GM20431 (cell line): ENCODE measurements around the gene CYBA.
"Not testable (repeated sequence)": the region's sequence is repeated elsewhere in the genome, so short reads cannot be mapped to it uniquely, and the experiment has no call there.

ENCODE experiments used
- in situ Hi-C: fragments of 300-500 bp; cut with MseI, MboI; formaldehyde crosslinking; loops from one replicate; pipeline ENCODE4 v1.15.0; 2020; ENCODE audit warnings: low sequenced_read_pairs; ENCODE audit not compliant: unreplicated experiment

CYBA gene

DNA sequence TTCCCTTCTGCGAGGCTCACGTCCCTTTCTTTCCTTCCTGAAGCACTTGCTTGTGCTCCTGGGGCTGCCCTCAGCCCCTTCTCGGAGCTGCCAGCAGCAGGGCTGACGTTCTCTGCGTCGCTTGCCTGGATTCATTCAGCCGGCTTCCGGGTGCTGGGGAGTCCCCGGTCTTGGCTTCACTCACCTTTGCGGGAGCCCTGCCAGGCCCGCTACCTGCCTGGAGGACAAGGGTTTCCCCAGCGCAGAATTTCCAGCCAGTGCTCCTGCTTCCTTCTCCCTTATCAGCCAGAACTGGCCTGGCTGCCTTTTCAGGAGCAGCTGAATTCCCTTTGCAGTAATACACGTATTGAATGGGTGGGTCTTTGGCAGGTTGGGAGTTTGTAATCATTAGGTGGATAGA is 34.5 kb downstream of the CYBA start:
- in situ Hi-C loops, result no loop called here

DNA sequence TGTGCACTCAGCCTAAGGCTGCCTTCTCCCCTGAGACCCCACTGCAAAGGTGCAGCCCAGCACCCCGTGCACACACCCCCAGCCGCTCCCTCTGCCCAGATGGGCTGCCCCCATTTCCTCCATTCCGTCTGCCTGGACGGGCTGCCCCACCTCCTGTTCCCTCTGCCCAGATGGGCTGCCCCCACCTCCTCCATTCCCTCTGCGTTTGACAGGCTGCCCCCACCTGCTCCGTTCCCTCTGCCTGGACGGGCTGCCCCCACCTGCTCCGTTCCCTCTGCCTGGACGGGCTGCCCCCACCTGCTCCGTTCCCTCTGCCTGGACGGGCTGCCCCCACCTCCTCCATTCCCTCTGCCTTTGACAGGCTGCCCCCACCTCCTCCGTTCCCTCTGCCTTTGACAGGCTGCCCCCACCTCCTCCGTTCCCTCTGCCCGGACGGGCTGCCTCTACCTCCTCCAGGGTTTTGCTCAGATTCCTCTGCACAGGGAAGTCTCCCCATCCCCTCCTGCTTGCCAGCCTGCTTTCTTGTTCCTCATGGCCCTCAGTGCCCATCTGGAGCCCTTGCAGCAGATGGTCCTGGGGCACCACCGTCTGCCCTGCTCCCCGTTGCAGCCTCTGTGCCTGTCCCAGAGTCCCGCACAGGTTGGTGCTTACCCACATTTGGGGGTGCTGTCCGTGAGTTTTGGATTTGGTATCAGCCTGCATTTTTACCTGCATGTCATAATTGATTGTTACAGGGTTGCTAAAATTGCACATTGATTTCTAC is 35.9 kb downstream of the CYBA start:
- in situ Hi-C loops, result no loop called here

DNA sequence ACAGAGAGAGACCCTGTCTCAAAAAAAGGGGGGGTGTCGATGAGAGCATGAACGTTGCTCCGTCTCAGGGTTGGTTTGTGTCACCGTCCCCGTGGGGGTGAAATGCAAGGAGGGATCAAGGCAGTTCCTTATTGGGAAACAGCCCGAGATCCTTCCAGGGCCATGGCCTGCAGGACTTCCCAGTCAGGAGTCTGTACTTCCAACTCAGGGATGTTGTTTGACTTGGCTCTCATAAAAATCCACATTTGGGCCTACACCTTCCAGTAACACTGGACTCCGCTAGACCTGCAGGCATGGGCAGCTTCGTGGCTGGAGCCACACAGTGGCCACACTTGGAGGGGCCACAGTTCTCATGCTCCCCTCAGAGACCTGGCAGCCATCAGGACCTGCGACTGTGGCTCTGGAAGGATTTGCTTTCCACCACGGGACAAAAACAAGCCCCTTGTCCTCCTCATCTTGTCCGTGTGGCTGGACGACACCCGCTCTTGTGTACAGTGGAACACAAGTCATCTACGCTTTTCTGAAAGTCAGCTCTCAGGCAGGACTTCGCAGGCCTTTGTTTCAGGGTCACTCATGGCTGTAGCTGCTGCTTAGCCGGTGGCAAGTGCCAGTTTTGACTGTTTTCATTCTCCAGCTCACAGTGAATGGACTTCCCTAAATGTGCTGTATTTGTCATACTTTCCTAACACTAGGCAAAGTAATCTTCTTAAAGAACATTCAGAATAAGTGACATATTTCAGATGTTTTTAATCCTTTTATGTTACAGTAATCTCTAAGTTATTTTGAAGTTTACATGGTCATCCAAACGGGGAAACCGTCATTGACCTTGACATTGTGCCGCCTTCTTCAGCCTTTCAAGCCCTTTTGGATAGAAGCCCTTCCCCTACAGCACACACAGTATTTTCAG is 36.7 kb downstream of the CYBA start:
- in situ Hi-C loops, result no loop called here

DNA sequence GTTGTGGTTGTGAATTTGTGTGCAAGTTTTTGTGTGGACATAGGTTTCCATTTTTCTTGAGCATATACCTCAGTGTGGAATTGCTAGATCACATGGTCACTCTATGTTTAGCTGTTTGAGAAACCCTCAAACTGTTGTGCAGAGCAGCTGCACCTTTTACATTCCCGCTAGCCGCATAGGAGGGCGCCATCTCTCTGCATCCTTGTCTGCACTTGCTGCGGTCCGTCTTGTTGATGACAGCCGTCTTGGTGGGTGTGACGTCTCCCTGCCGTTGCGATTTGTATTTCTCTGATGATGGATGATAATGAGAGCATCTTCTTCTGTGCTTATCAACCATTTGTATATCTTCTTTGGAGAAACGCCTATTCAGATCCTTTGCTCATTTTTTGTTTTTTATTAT is 37.6 kb downstream of the CYBA start:
- in situ Hi-C loops, result no loop called here

DNA sequence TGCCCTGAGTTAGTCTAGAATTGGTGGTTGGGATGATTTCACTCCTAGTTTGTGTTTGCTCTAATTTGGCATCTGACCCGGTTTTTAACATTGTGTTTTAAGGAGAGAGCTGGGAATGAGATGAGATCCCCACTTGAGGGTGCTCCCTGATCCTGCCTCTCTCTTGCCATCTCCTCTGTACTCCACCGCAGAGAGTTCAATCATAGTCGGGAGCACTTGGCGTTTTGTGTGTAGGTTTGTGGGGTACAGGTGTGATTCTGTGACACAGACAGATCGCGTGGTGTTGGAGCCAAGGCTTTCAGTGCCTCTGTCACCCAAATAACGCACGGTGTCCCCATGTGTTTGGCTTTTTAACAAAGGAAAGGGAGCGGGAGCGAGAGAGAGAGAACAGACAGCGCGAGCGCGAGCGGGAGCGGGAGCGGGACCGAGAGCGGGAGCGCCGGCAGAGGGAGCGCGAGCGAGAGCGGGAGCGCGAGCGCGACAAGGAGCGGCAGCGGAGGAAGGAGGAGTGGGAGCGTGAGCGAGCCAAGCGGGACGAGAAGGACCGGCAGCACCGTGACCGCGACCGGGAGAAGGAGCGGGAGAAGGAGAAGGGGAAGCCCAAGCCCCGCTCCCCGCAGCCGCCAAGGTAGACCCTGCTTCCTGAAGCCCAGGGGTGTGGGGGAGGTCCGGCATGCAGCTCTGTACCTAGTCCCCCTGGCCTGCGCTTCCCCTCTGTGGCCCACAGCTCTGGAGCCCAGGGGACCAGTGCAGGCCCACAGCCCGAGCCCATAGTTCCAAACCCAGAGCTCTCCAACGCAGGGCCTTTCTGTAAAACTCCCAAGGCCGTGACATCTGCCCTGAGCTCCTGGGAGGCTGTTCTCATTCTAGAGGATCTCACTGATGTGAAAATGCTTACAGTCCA is 39.7 kb downstream of the CYBA start:
- in situ Hi-C loops, result no loop called here

DNA sequence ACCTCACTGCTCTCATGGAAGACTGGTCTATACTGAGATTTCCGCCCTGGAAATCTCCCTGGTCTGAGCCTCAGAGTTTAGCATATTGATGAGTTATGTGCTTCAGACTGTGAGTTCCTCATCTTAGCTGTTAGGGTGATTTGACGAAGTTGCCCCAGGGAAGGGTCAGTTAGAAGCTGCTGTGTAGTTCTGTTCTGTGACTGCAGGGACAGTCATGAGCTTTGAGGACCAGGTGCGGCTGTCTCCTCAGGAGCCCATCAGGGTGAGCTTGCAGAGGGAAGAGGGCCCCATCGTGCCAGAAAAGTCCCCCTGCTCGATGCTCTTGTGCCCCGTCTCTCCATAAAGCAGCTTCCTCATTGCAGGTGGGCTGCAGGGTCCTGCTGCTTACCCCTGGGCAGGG is 40.8 kb downstream of the CYBA start:
- in situ Hi-C loops, result no loop called here

DNA sequence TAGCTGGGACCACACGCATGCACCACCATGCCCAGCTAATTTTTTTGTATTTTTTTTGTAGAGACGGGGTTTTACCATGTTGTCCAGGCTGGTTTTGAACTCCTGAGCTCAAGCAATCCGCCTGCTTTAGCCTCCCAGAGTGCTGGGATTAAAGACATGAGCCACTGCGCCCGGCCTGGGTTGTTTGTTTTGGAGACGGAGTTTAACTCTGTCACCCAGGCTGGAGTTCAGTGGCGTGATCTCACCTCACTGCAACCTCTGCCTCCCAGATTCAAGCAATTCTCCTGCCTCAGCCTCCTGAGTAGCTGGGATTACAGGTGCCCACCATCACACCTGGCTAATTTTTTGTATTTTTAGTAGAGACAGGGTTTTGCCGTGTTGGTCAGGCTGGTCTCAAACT is 41.4 kb downstream of the CYBA start:
- in situ Hi-C loops, result not testable (repeated sequence)

DNA sequence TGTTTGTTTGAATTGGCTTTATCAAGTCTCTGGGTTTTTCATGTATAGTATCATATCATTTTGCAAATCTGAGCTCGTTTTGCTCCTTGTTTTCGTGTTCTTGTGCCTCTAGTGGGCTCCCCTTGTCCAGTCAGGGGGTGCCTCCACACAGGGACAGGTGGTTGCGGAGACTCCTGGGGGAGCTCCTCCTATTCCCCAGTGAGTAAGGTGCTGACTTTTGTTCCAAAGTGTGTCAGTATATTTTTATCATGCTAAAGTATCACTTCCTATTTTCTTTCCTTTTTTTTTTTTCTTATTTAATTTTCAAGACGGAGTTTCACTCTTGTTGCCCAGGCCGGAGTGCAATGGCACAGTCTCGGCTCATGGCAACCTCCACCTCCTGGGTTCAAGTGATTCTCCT is 42.8 kb downstream of the CYBA start:
- in situ Hi-C loops, result no loop called here

DNA sequence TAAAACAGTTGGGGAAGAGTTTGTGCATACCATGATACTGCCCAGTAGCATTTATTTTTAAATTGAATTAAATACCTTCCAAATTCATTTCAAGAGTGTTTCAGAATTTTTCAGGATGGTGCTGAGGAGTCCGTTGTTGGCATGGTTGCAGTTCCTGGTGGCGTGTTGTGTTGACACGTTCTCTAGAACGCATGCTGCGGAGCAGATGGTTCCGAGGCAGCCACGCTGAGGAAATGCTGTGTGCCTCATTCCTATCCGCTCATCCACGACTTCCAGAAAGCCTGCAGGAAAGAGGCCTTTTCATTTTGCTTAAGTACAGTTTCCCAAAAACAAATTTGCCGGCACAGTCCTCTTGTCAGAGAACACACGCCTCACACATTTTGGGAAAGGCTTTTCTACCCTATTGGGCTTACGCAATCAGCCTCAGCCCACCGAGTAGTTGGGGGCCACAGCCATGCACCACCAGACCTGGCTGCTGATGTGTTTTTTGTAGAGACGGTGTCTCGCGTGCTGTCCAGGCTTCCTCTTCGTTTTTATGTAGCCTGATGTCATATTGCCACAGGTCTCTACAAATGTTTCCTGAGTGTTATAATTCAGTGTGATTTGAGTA is 44.6 kb downstream of the CYBA start:
- in situ Hi-C loops, result no loop called here

DNA sequence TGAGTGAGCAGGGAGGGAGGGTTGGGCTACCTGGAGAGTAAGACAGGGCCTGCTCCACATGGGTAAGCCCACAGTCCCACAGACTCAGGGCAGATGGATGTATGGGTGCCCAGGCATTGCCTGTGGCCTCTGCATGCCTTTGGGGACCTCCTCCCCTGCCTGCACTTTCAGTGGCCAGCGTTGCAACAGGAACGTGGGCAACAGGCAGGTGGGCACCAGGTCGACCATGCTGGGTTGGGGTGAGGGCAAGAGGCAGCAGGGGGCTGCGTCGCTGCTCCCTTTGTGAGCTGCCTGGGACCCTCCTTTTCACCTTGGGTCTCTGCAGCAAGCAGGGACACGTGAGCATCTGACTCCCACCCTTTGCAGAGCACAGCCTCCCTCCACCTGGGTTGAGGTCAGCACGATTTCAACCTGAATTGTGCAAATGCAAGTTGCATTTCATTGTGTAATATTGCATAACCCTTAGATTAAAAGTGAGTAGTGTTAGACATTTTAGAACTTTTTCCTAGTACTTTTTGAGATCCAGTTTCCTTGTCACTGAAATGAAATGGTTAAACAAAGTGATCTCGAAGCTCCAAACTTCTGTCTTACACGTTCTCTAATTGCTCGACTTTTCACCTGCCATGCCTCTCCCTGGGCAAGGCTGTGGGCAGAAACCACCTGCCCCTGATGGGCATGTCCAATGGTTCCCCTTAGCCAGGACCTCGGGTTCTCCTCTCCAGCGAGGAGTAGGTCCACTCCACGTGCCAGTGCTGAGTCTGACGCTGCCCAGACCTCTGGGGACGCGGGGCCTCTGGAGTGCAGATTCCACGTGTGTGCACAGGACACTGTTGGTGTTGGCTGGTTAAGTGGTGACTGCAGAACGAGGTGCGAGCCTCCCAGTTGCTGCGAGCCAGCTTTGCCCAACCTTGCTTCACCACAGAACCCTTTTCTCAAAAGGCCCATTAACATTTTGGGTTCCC is 45.4 kb downstream of the CYBA start:
- in situ Hi-C loops, result no loop called here

DNA sequence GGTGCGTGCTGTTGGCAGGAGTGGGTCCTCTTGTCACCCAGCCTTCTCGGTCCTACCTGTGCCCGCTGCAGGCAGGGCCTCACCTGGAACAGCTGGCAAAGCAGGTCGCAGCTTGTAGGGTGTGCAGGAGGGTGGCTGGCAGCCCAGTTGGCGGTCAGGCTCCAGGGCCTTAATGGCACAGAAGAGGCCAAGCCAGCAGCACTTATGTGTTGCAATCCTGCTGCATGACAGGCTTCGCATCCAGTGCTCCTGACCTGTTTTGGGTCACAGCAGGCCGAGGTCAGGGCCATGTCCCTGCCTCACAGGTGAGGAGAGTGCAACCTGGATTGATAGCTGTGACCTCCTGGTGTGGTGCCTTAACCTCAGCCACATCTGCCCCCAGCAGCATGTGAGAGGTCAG is 48.8 kb downstream of the CYBA start:
- in situ Hi-C loops, result no loop called here

DNA sequence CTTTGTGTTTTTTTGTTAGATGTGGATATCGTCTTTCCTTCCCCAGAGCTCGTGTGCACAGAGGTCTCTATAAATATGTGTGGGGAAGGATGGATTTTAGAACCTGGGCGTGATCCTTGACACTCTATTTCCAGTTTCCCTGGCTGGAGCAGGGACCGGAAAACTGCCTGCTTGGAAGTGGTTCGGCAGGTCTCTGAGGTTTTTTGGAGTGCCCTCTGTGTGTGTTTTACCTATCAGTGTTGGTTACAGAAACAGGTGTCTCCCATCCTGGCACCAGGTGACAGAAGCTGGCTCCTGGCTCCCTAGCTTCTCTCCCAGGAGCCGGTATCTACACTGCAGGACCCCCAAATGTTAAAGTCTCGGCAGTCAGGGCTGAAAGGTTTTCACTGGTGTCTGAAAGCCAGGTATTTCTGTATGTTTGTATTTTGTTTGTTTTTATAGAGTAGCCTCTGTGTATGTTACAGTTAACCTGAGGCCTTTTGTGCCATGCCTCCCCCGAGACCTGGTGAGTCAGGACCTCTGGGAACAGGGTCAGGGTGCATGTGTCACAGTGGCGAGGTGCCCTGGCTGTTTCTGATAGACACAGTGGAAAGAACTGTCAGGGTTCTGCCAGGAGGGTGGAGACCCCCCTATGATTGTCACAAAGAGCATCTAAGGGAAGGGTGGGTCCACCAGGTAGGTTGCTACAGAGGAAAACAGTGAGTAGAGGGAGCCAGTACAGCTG is 49.4 kb downstream of the CYBA start:
- in situ Hi-C loops, result no loop called here

DNA sequence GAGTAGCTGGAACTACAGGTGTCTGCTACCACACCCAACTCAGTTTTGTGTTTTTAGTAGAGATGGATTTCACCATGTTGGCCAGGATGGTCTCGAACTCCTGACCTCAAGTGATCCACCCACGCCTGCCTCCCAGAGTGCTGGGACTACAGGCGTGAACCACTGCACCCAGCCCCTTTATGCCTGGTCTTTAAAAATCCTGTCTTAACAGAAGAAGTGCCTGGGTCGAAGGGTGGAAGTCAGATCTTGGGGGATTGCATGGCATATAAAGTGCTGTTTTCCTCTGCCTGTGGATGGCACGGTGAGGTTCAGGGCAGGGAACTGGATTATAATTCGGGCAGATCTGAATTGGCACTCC is 50.3 kb downstream of the CYBA start:
- in situ Hi-C loops, result no loop called here

DNA sequence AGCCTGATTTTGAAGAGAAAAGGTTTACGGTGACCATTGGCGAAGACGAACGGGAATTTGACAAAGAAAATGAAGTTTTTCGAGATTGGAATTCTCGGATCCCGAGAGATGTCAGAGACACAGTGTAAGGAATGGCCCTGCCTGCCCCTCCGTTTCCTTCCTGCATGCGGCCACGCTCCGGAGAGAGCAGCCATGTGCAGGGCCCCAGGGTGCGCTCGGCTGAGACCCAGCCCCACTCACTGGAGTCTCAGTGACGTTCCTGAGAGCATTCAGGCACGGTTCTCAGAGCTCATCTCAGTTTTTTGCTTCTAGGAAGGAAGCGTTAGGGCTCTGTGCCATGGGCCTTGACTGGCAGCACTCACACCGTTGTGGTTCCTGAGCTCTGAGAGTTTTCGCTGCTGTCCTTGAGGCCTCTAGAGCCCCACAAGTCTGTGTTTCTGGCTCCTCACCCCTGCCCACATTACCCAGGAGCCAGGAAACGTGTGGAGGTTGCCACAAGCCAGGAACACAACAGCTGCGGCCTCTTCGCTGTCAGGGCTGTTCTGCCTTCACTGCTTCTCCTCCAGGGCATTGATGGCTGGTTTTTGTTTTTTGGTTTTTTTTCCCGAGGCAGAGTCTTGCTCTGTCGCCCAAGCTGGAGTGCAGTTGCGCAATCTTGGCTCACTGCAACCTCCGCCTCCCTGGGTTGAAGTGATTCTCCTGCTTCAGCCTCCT is 50.9 kb downstream of the CYBA start:
- in situ Hi-C loops, result no loop called here

DNA sequence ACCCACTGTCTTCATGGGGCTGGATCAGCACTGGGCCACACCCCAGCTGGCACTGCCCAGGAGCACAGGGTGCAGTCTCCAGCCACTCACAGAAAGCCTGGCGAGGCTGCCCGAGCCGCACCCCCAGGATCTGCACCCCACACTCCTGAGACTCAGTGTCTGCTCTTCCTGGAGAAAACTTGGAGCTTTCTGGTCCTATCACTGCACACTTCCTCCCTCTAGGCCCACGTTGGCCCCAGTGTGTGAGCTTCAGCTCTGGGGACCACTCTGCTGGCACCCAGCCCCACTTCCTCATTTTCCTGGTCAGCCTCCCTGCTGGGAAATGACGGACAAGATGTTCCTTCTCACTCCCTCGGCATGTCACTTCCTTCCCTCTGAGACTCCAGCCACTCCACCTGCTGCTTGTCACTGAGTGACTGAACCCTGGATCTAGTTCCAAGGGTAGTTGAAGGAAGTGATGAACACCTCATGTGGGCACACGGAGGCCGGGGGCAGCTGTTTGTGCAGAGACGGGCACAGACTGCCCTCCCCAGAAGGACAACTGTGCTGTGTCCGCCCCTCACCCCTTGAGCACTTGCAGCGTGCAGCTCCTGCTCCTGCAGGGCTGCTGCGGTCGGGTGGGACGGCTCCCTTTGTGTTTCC is 51.6 kb downstream of the CYBA start:
- in situ Hi-C loops, result no loop called here

DNA sequence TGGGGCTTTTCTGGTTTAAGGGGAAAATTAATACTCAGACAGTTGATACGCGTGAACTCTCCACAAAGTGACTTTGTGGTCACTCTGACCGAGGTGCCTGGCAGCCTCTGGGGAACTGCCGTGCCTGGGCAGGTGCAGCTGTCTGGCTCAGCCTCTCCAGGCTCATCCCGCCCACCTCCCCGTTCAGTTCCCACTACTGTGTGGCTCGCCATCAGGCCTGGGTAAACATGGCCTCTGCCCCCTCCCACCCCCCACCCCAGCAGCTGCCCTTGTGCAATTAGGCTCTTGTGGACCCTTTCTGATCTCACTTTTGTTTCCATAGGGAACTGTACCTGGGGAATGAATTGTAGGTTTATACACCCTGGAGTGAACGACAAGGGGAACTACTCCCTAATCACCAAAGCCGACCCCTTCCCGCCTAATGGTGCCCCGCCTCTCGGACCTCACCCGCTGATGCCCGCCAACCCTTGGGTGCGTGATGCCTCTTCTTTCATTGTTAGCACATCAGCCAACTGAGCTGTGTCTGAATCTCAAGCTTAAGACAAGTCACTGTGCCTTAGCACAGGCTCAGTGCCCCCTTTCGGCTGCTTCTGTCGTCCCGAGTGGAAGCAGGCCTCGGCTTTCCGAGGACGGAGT is 52.9 kb downstream of the CYBA start:
- in situ Hi-C loops, result no loop called here

DNA sequence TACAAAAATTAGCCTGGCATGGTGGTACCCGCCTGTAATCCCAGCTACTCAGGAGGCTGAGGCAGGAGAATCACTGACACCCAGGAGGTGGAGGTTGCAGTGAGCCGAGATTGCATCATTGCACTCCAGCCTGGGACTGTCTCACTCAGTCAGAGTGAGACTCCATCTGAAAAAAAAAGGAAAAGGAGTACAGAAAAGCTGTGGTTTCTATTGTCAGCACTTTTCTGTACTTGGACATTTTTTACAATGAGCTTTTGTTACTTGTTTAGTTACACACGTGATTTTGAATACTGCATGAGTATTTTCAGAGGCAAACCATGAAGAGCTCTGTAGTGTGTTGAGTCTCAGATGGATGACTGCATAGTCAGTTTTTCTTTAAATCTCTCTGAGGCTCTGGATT is 54.4 kb downstream of the CYBA start:
- in situ Hi-C loops, result no loop called here
